IPS-NIHi7 (cell line): ENCODE measurements around the gene AATF.

Experiments
- DNase-seq: peaks from one replicate; pipeline ENCODE4 v3.0.0; 2012; ENCODE audit warnings: mixed read lengths; ENCODE audit errors: extremely low spot score

AATF gene

GRCh38 chr17:37081287-37081686, 132.5 kb downstream of the AATF start:
- DNase-seq, result peak; percentile 35

DNA sequence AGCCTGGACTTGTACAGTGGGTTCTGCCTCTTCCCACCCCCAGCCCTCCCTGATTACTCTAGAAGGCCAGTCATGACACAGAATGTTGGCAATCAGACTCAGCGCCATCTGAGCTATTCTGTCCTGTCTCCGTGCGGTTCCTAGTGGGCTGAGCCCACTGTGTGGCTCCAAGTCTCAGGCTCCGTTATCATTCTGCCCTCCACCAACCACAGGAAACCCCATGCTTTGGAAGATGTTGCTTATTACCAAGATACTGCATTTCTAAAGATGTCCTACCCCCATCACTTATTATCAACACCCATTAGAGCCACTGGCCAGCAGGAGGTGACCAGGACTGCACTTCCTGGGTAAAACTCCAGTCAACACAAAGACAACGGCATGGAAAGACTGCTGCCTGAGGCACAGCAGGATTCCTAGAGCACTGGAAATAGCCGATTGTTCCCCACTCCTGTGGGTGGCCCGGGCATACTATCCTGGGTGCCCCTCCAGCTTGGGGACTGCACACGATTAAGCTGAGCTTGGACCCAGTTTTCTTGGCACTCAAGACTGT, 133.6 kb downstream of the AATF start:
- peak; percentile 31 for DNase-seq

DNA sequence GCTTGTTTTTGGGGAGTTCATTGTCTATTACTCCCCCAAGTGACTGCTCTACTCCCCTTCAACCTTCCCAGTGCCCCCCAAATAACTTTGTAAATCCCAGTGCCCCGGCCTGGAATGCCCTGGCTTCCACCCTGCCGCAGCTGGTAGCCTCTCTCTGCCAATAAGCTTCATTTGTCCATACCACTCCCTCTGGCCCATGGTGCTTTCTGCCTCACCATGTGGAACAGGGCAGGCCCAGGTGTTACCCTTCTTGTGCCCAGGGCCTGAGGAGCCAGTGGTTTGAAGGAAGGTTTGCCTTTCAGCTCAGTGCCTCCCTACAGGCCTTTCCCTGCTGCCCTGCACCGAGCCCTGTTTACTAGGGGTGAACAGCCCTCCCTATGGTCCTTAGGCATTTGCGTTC, 134.2 kb downstream of the AATF start:
- no peak for DNase-seq

DNA sequence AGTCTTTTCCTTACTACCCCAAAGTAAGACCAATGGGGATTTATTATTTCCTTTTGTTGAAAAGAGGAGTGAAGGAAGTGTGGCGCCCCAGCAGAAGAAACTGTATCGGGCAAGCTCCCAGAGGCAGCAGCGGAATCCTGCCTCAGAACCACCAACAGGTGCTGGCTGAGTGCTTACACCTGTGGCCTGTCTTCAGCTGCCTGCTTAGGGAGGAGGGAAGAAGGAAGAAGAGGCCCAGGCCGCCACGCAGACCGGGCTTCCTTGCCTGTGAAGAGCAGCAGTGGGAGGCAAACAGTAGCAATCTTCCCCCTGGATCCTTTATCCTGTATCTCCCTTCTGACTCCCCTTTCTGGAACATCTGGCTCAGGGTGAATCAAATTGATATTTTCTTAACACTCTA, 134.7 kb downstream of the AATF start:
- DNase-seq, result peak; percentile 10

DNA sequence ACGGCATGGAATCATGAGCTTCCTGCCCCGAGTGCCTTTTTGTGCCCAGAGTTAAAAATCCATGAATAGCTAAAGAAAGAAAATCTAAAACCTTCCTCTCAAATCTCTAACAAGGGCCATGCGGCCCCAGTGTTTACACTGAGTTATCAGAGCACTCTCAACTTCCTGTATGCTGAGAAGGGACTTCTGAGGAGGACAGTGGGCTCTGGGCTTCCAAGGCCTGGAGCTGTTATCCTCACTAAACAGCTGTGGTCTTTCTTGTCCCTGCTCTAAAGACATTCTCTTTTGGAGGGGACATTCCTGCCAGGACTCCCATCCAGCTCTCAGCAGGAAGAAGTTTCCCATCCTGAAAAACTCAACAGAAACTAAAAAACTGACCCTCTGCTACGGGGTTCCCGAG, 135.6 kb downstream of the AATF start:
- no peak for DNase-seq

- DNase-seq, result no peak
Measured at GRCh38 chr17:37086334-37086733, 137.6 kb downstream of the AATF start.

DNA sequence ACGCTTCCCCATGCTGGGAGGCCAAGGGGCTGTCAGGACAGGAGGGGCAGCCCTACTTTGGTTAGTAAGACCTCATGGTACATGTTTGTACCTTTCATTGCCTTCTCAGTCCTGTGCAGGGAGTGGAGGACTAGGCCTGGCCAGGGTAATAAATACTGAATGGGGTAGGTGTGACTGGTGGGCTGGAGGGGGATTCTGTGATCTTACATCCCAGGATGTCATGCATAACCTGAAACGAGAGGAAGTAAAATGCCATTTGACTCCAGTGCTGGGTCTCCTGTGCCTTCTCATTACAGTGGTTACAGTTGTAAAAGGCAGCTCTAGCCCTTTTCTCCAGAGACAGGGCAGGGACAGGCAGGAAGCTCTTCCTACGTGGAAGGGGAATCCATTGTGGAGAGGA, 138.2 kb downstream of the AATF start:
- DNase-seq, result no peak

GRCh38 chr17:37087683-37088082, 138.9 kb downstream of the AATF start:
- no peak for DNase-seq

- no peak for DNase-seq
Measured at GRCh38 chr17:37088459-37088858, 139.7 kb downstream of the AATF start.

DNA sequence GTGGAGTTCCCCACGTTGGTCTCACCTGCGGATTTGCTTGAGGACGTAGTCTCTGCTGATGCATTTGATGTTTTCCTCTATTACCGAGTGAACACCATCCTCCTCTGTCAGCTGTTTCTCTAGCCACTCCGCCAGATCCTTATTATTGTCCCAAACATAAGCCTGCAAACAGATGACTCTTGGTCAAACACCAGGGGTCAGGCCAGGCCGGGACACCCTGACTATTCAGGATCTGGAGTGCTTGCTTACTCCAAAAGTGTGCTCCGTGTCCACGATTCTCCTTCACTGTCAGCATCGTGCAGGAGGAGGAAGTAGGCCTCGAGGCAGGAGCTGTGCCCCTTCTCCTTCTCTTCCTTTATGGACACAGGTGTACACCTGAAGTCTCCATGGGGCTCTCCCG, 140.2 kb downstream of the AATF start:
- no peak for DNase-seq

GRCh38 chr17:37089956-37090355, 141.2 kb downstream of the AATF start:
- DNase-seq, result no peak

DNA sequence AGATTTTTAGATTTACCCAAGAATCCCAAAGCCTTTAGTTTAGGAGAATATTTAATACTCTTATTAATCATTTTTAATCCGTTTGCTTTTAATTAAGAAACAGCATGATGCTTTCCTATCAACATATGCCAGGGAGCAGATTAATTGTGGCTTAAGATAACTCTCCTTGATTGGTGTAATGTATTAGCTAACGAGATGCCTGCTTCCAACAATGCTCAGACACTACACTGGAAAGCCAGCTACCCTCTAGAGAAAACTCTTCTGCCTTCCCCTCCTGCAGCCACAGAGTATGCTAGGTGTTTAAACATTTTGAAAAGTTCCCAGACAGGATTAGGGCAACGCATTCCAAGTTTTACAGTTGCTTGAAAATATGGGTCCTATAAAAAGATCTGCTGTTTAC, 142.2 kb downstream of the AATF start:
- no peak for DNase-seq

GRCh38 chr17:37092071-37092470, 143.3 kb downstream of the AATF start:
- no peak for DNase-seq

DNA sequence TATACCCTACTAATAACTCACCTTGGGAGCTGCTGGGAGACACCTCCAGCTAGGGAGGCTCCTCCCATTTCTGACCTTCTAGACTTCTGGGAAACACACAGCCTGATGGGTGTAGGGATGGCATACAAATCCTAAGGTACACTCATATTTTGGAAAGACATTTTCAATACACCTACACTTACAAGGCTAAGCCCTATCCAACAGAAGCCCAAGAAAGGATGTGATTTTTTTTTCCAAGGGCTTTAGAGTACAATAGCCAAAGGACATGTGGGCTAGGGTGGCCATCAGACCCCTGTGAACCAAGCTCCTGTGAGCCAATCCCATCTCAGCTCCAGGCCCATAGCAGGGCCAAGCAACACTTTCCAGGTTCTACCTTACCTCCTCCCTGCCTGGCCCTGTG, 143.9 kb downstream of the AATF start:
- no peak for DNase-seq

GRCh38 chr17:37094391-37094790, 145.6 kb downstream of the AATF start:
- DNase-seq, result no peak

DNA sequence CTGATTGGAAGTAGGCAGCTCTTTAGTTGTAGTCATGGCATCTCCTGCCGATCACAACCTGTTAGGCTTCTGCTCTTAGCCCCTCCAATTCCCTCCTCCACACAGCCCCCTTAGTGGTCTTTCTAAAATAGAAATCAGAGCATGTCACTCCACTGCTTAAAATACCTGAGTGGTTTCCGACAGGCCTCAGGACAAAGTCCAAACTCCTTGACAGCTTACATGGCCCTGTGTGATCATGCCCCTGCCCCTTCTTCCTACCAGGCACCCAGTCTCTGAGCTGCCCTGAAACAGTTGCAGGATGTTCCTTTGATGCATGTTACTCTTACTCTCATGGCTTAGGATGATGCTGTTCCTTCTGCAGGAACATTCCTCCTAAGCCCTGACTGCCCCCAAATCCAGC, 147.3 kb downstream of the AATF start:
- DNase-seq, result no peak

DNA sequence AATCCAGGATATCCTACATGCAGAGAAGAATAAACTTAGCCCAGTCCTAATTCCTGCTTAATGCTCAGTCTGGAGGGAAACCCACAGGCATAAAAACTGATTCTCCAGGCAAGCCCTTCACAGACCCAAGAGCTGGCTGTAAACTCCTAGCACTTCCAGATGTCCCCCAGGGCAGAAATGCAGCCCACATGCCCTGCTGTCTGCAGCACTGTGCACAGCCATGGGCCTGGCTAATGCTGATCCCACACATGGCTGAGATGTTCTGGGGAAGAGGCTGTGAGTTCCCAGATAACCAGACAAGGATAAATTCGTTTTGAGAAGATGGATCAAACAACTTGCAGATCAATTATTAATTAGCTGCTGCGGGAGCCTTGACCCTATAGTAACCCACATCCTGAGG, 148.4 kb downstream of the AATF start:
- DNase-seq, result no peak

GRCh38 chr17:37098152-37098551, 149.4 kb downstream of the AATF start:
- DNase-seq, result no peak

GRCh38 chr17:37098910-37099664, 150.3 kb downstream of the AATF start:
- DNase-seq, result no peak

DNA sequence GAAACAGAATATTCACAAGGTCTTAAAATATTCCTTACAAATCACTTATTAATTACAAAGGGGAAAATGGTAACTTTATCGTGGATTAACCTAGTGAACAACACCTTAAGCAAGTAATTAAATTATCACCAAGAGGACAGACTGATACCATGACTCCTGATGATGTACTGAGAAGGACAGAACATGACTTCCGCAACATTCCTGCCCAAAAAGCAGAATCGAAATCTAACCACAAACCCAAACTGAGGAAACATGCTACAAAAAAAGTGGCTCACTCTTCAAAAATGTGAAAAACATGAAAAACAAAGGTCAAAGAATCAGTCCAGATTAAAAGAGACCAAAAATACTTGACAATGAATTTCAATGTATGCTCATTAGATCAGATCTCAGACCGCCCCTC, 151.5 kb downstream of the AATF start:
- DNase-seq, result no peak

- no peak for DNase-seq
Measured at GRCh38 chr17:37101306-37101705, 152.6 kb downstream of the AATF start.

DNA sequence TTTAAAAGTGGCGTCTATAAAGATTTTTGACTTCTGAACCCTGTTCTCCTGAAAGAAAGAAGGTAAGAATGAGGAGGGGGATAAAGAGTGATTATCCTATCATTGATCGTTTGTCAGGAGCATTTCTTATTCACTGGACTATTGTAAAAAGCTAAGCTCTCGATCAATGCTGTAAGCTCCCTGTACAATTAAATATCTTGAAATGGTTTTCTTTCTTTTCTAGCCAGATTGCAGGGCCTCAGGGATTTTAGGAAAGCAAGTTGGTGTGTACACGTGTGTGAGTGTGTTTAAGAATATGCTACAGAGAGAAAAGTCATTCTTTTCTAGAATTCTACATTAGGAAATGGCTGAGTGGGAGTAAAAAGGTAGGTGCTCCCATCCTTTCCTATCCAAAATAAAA, 154.5 kb downstream of the AATF start:
- DNase-seq, result no peak

- no peak for DNase-seq
Measured at GRCh38 chr17:37106049-37106448, 157.3 kb downstream of the AATF start.
